Adrenal gland (tissue), 5 donors: ENCODE measurements around the gene TACC2.

ENCODE experiments used
- CTCF ChIP-seq, 6 experiments: fragments of 450-650 bp in 4 of 6; fragments of 200-600 bp in 2 of 6; sonication (generic) in 1 of 6; IDR thresholded peaks; 1 replicate in 5 of 6; 2 replicates in 1 of 6; pipeline versions ENCODE4 v1.5.1 to v1.8.0; 2016 to 2021; ENCODE audit warnings: antibody characterized with exemption in 6 of 6, mild to moderate bottlenecking in 2 of 6, moderate library complexity in 1 of 6
- POLR2A ChIP-seq, 2 donors: fragments of 450-650 bp; IDR thresholded peaks; one replicate each; pipeline ENCODE4 v1.6.1; 2017; ENCODE audit warnings: antibody characterized with exemption in 2 of 2, mild to moderate bottlenecking in 2 of 2, moderate library complexity in 1 of 2
- donor health status: DM: no; HTN: no; CAD: no.

GRCh38 chr10:122271076-122271475, 282.1 kb downstream of the TACC2 start, which contains the start of gene BTBD16:
- TF ChIP-seq CTCF (IDR thresholded peaks at IDR 0.05), result no peak
- no peak for TF ChIP-seq POLR2A (IDR thresholded peaks at IDR 0.05)
